ENCODE data around the gene OR2G2. TPM values are rescaled to one million over a fixed set of nuclear protein-coding genes. Genes with fewer than 3 reads are reported as not detected.

The OR2G2 gene
- total RNA-seq, 1 experiment from 2014 or later: not detected

DNA sequence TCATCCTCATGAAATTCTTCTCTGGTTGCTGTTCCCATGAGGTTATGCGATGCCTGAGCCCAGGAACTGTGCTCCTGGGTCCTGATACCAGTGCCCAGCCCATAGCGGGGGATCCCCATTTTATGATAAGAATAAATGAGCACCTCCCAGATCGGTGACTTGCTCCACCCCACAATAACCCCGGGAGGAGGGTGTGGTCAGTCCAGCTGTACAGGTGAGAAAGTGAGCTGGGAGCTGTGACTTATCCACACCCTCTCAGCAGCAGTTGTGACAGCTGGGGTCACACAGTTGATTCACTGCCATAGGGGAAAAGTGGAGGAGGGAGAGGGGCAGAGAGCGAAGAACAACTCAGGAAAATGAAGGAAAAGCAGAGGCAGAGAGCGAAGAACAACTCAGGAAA is 50.6 kb downstream of the OR2G2 start:
- no peak for DNase-seq (ENCODE audit: low spot score)
- H3K36me3 ChIP-seq (ENCODE audit: insufficient read depth, low read length, poor library complexity, severe bottlenecking): no peaks in the 10 kb centered on the region
- no TSS peak for BruUV-seq (replicated peaks)
- TF ChIP-seq CTCF (conservative IDR thresholded peaks at IDR 0.05; ENCODE audit: low read depth, low read length): no peak
- no peak for TF ChIP-seq EZH2 (IDR thresholded peaks at IDR 0.05; ENCODE audit: borderline replicate concordance, low read depth, low read length, poor library complexity, severe bottlenecking)
- H3K27me3 ChIP-seq (replicated peaks; ENCODE audit: insufficient read depth, low read depth, low read length, poor library complexity): peaks cover 10% of the 10 kb centered on the region
- ChIA-PET CTCF (no interaction called here), POLR2A (ENCODE audit: low non-redundant PET) (no interaction called here)
- no peaks in the 10 kb centered on the region for H3K4me1 ChIP-seq (ENCODE audit: insufficient read depth, low read length, poor library complexity, severe bottlenecking)
- H3K4me3 ChIP-seq (ENCODE audit: low read depth, low read length, poor library complexity, severe bottlenecking): no peak overlapping the region
- no peak overlapping the region for H3K27ac ChIP-seq (ENCODE audit: low read depth, low read length, poor library complexity, severe bottlenecking)
- H3K9me3 ChIP-seq (ENCODE audit: low read depth, low read length, poor library complexity, severe bottlenecking): no peaks in the 10 kb centered on the region
- intact Hi-C loops (cut with micrococcal nuclease; ENCODE audit: unreplicated experiment): no loop called here

Other genes starting within 250 kb of the OR2G2 start
- not detected in 2 replicates for gene NLRP3, start 172.2 kb upstream of the OR2G2 start, total RNA-seq (2021)
- not detected in 2 replicates for gene OR2B11, start 130.3 kb upstream of the OR2G2 start, total RNA-seq (2021)
- gene OR2C3, start 51.9 kb upstream of the OR2G2 start, total RNA-seq (2021): not detected in 2 replicates
- gene GCSAML, start 39.2 kb upstream of the OR2G2 start, total RNA-seq (2021): not detected in 2 replicates
- not detected in 2 replicates for gene OR2G3, start 17.2 kb downstream of the OR2G2 start, total RNA-seq (2021)
- gene OR13G1, start 91.4 kb downstream of the OR2G2 start, total RNA-seq (2021): not detected in 2 replicates
- not detected in 2 replicates for gene OR6F1, start 128.3 kb downstream of the OR2G2 start, total RNA-seq (2021)
- not detected in 2 replicates for gene OR14K1, start 150.3 kb downstream of the OR2G2 start, total RNA-seq (2021)
- gene OR14A2, start 159.8 kb downstream of the OR2G2 start, total RNA-seq (2021): not detected in 2 replicates
- gene OR1C1, start 172.2 kb downstream of the OR2G2 start, total RNA-seq (2021): not detected in 2 replicates
- not detected in 2 replicates for gene OR14A16, start 235.8 kb downstream of the OR2G2 start, total RNA-seq (2021)